CD14-positive monocyte (primary cell): Measurements from ENCODE around the gene NUP210. TPM values are rescaled to one million over a fixed set of nuclear protein-coding genes. Genes with fewer than 3 reads are reported as not detected.

Source experiments
- DNase-seq, 3 donors: peaks; one replicate each; pipeline ENCODE4 v3.0.0-alpha.2; 2011 to 2022
- H2AFZ ChIP-seq: 2 replicates; pipeline ENCODE4 v1.6.0; 2012; ENCODE audit warnings: mild to moderate bottlenecking, low read depth, low read length, inconsistent platforms; ENCODE audit not compliant: insufficient read depth, poor library complexity, severe bottlenecking
- H3K27ac ChIP-seq, 2 donors: 1 replicate in 1 of 2; 2 replicates in 1 of 2; pipeline ENCODE4 v1.5.1; 2012 to 2013; ENCODE audit warnings: low read length in 2 of 2, control low read depth in 1 of 2, inconsistent platforms in 1 of 2, low read depth in 1 of 2, mild to moderate bottlenecking in 1 of 2
- H3K27me3 ChIP-seq, 2 donors: one replicate each; pipeline versions ENCODE4 v1.6.0 to v1.6.1; 2011 to 2013; ENCODE audit warnings: low read length in 2 of 2; ENCODE audit not compliant: control insufficient read depth in 2 of 2, insufficient read depth in 2 of 2
- H3K36me3 ChIP-seq, 2 donors: replicated peaks in 1 of 2; 1 replicate in 1 of 2; 2 replicates in 1 of 2; pipeline versions ENCODE4 v1.5.1 to v1.6.1; 2012 to 2013; ENCODE audit warnings: low read length in 2 of 2, control low read depth in 1 of 2, inconsistent platforms in 1 of 2, mild to moderate bottlenecking in 1 of 2; ENCODE audit not compliant: insufficient read depth in 2 of 2, control insufficient read depth in 1 of 2
- H3K4me1 ChIP-seq, 2 donors: 1 replicate in 1 of 2; 2 replicates in 1 of 2; pipeline versions ENCODE4 v1.5.1 to v1.6.1; 2012 to 2013; ENCODE audit warnings: low read length in 2 of 2, control low read depth in 1 of 2, inconsistent platforms in 1 of 2, mild to moderate bottlenecking in 1 of 2, moderate library complexity in 1 of 2; ENCODE audit not compliant: insufficient read depth in 2 of 2, control insufficient read depth in 1 of 2
- H3K4me2 ChIP-seq: replicated peaks from 2 replicates; pipeline ENCODE3; 2012; ENCODE audit warnings: low read length, moderate library complexity, mild to moderate bottlenecking; ENCODE audit not compliant: poor library complexity, severe bottlenecking; ENCODE audit errors: extremely low read depth
- H3K4me3 ChIP-seq, 3 experiments: fragments of 200-600 bp in 1 of 3; sonication (generic) in 1 of 3; replicated peaks in 1 of 3; 1 replicate in 2 of 3; 2 replicates in 1 of 3; pipeline ENCODE4 v1.5.1; 2011 to 2013; ENCODE audit warnings: low read length in 3 of 3, mild to moderate bottlenecking in 3 of 3, control low read depth in 2 of 3, low read depth in 2 of 3, inconsistent platforms in 1 of 3, moderate library complexity in 1 of 3
- H3K79me2 ChIP-seq: 2 replicates; pipeline ENCODE4 v1.6.0; 2012; ENCODE audit warnings: mild to moderate bottlenecking, control low read depth, inconsistent platforms, low read length, moderate library complexity; ENCODE audit not compliant: insufficient read depth
- H3K9ac ChIP-seq: 2 replicates; pipeline ENCODE4 v1.6.0; 2017; ENCODE audit warnings: low read length, mild to moderate bottlenecking; ENCODE audit not compliant: insufficient read depth, poor library complexity, severe bottlenecking
- H3K9me3 ChIP-seq, 2 donors: replicated peaks in 1 of 2; 1 replicate in 1 of 2; 2 replicates in 1 of 2; pipeline versions ENCODE4 v1.5.1 to v1.6.1; 2012 to 2013; ENCODE audit warnings: low read length in 2 of 2, control low read depth in 1 of 2; ENCODE audit not compliant: control insufficient read depth in 1 of 2, insufficient read depth in 1 of 2
- H4K20me1 ChIP-seq: 2 replicates; pipeline ENCODE4 v1.6.0; 2012; ENCODE audit warnings: mild to moderate bottlenecking, low read length, control low read depth, moderate library complexity; ENCODE audit not compliant: insufficient read depth
- H3K27ac Mint-ChIP-seq, 7 donors: one replicate each; pipeline ENCODE4 v1.8.0; 2020; ENCODE audit warnings: mild to moderate bottlenecking in 7 of 7, mixed read lengths in 7 of 7, moderate library complexity in 6 of 7, inconsistent platforms in 2 of 7
- H3K27me3 Mint-ChIP-seq, 3 donors: one replicate each; pipeline ENCODE4 v1.8.0; 2021 to 2022; ENCODE audit warnings: low read depth in 3 of 3, mild to moderate bottlenecking in 3 of 3, mixed read lengths in 3 of 3, moderate library complexity in 3 of 3, inconsistent platforms in 1 of 3
- H3K36me3 Mint-ChIP-seq, 2 donors: one replicate each; pipeline ENCODE4 v1.8.0; 2020; ENCODE audit warnings: mixed read lengths in 2 of 2, inconsistent platforms in 1 of 2, mild to moderate bottlenecking in 1 of 2
- H3K4me1 Mint-ChIP-seq: one replicate; pipeline ENCODE4 v1.8.0; 2020; ENCODE audit warnings: mild to moderate bottlenecking, mixed read lengths
- H3K4me3 Mint-ChIP-seq, 2 donors: one replicate each; pipeline ENCODE4 v1.8.0; 2020; ENCODE audit warnings: mild to moderate bottlenecking in 2 of 2, mixed read lengths in 2 of 2, moderate library complexity in 1 of 2
- H3K9me3 Mint-ChIP-seq, 7 donors: one replicate each; pipeline ENCODE4 v1.8.0; 2020 to 2022; ENCODE audit warnings: mixed read lengths in 7 of 7, mild to moderate bottlenecking in 6 of 7, moderate library complexity in 6 of 7, inconsistent platforms in 2 of 7
- CTCF ChIP-seq: fragments of 200-600 bp; IDR thresholded peaks from one replicate; pipeline ENCODE4 v1.8.0; 2022; ENCODE audit warnings: antibody characterized with exemption, mild to moderate bottlenecking
- WGBS: methylation state at CpG from one replicate; pipeline ENCODE4 v1.1.5; 2013; ENCODE audit warnings: missing lambda C conversion rate; ENCODE audit not compliant: insufficient coverage; 5-methylcytosine and 5-hydroxymethylcytosine counted together
- intact Hi-C, 2 donors: fragments of 100-400 bp; cut with micrococcal nuclease; formaldehyde crosslinking; loops; one replicate each; pipeline versions ENCODE4 v1.15.0 to v1.15.1; 2023
- polyA plus RNA-seq, 3 donors: library from polyadenylated mRNA; depleted of rRNA in 1 of 3; unstranded in 2 of 3; stranded (reverse) in 1 of 3; fragments of 300-500 nt in 2 of 3; fragments of >200 nt in 1 of 3; fragmentation: Illumina TruSeq in 2 of 3; gene quantifications; 1 replicate in 2 of 3; 2 replicates in 1 of 3; pipeline ENCODE4 v1.2.3, GENCODE V29; 2012 to 2021

Gene NUP210
- polyA plus RNA-seq, 3 donors: 7.9 to 43.5 (median 13.0) TPM

GRCh38 chr3:13318626-13319470 is 101.3 kb downstream of the NUP210 start:
- no peak for TF ChIP-seq CTCF
- no peaks in the 10 kb centered on the region for H3K4me1 ChIP-seq
- H3K9ac ChIP-seq: no peak overlapping the region
- H3K4me1 Mint-ChIP-seq: no peaks in the 10 kb centered on the region
- H3K9me3 ChIP-seq: no peaks in the 10 kb centered on the region
- intact Hi-C loops: no loop called here
- no peak overlapping the region for H3K4me2 ChIP-seq
- DNase-seq: no peak
- peaks cover 95 to 100% of the 10 kb centered on the region in 2 donors for H3K36me3 ChIP-seq
- H3K27me3 ChIP-seq: no peaks in the 10 kb centered on the region
- no peak overlapping the region for H3K4me3 Mint-ChIP-seq
- H3K4me3 ChIP-seq: no peak overlapping the region
- no peak overlapping the region for H3K27ac ChIP-seq
- peak overlapping the region in 3 of 7 donors; percentile 21 to 58 (median 52) for H3K27ac Mint-ChIP-seq
- H3K27me3 Mint-ChIP-seq: peaks cover 0 to 2% (median 0%) of the 10 kb centered on the region in 3 donors
- no peaks in the 10 kb centered on the region for H3K79me2 ChIP-seq
- peaks cover 93 to 100% of the 10 kb centered on the region in 2 donors for H3K36me3 Mint-ChIP-seq
- H4K20me1 ChIP-seq: no peaks in the 10 kb centered on the region
- 100% methylated on average over 9 of the region's 14 CpGs for WGBS
- no peaks in the 10 kb centered on the region for H3K9me3 Mint-ChIP-seq
- no peak overlapping the region for H2AFZ ChIP-seq

- H3K9me3 Mint-ChIP-seq: no peaks in the 10 kb centered on the region
- no peaks in the 10 kb centered on the region for H4K20me1 ChIP-seq
- no peak overlapping the region for H3K4me3 Mint-ChIP-seq
- no peaks in the 10 kb centered on the region for H3K9me3 ChIP-seq
- no peak for TF ChIP-seq CTCF
- H3K36me3 ChIP-seq: peaks cover 89 to 96% of the 10 kb centered on the region in 2 donors
- no peaks in the 10 kb centered on the region for H3K4me1 Mint-ChIP-seq
- intact Hi-C loops: no loop called here
- peaks cover 85 to 98% of the 10 kb centered on the region in 2 donors for H3K36me3 Mint-ChIP-seq
- peaks cover 0 to 2% (median 0%) of the 10 kb centered on the region in 3 donors for H3K27me3 Mint-ChIP-seq
- DNase-seq: no peak
- H2AFZ ChIP-seq: no peak overlapping the region
- no peak overlapping the region for H3K4me2 ChIP-seq
- 95% methylated on average over 29 of the region's 29 CpGs for WGBS
- H3K27me3 ChIP-seq: no peaks in the 10 kb centered on the region
- no peak overlapping the region for H3K9ac ChIP-seq
- no peaks in the 10 kb centered on the region for H3K4me1 ChIP-seq
- H3K27ac ChIP-seq: no peak overlapping the region
- H3K79me2 ChIP-seq: no peaks in the 10 kb centered on the region
- peak overlapping the region in 2 of 7 donors; percentile 10 to 58 for H3K27ac Mint-ChIP-seq
- no peak overlapping the region for H3K4me3 ChIP-seq
Measured at GRCh38 chr3:13317596-13318320, 102.4 kb downstream of the NUP210 start.
